HepG2 (cell line): ENCODE results near the gene RPL3. TPM values are rescaled to one million over a fixed set of nuclear protein-coding genes. Genes with fewer than 3 reads are reported as not detected.

Experiments used
- CHD4 ChIP-seq: fragments of 200-600 bp; sonication (generic); IDR thresholded peaks from 2 replicates; pipeline ENCODE4 v1.7.0; 2017; ENCODE audit warnings: mild to moderate bottlenecking, low read length, borderline replicate concordance
- GATAD2A ChIP-seq: IDR thresholded peaks from 2 replicates; pipeline ENCODE4 v1.6.1; 2016
- IRX3 ChIP-seq: sonication (generic); formaldehyde crosslinking; IDR thresholded peaks from 2 replicates; pipeline ENCODE4 v1.8.1; 2023; ENCODE audit warnings: mild to moderate bottlenecking, low read depth, missing genetic modification reagents, borderline replicate concordance
- NFYC ChIP-seq: IDR thresholded peaks from 2 replicates; pipeline ENCODE4 v1.6.1; 2016; ENCODE audit warnings: missing genetic modification reagents, missing compliant biosample characterization
- PLRG1 ChIP-seq: fragments of 450-650 bp; conservative IDR thresholded peaks from 2 replicates; pipeline ENCODE4 v1.6.1; 2016
- POLR2AphosphoS2 ChIP-seq: IDR thresholded peaks from 2 replicates; pipeline ENCODE4 v1.6.1; 2011; ENCODE audit warnings: low read depth, low read length, improper control_type of control experiment
- POLR2G ChIP-seq: fragments of 200-400 bp; formaldehyde crosslinking; IDR thresholded peaks from 2 replicates; pipeline ENCODE4 v1.6.1; 2018; ENCODE audit warnings: mild to moderate bottlenecking, low read depth, low read length, moderate library complexity
- RARG ChIP-seq: sonication (generic); formaldehyde crosslinking; IDR thresholded peaks from 2 replicates; pipeline ENCODE4 v1.4.0; 2020; ENCODE audit warnings: low read depth, mild to moderate bottlenecking, missing genetic modification reagents
- SIX4 ChIP-seq: sonication (generic); formaldehyde crosslinking; IDR thresholded peaks from 2 replicates; pipeline ENCODE4 v1.4.0; 2020; ENCODE audit warnings: missing genetic modification reagents
- SP1 ChIP-seq, 2 experiments: fragments of 450-650 bp in 1 of 2; sonication (generic) in 1 of 2; formaldehyde crosslinking in 1 of 2; IDR thresholded peaks; 2 replicates each; pipeline versions ENCODE4 v1.4.0 to v1.6.1; 2016 to 2020; ENCODE audit warnings: missing genetic modification reagents in 1 of 2
- TAF15 ChIP-seq: fragments of 200-400 bp; formaldehyde crosslinking; IDR thresholded peaks from one replicate; pipeline ENCODE4 v1.6.1; 2018; ENCODE audit warnings: mild to moderate bottlenecking, low read depth, low read length; ENCODE audit not compliant: poor library complexity, severe bottlenecking
- ZNF264 ChIP-seq: sonication (generic); formaldehyde crosslinking; IDR thresholded peaks from 2 replicates; pipeline ENCODE4 v1.4.0; 2020; ENCODE audit warnings: missing genetic modification reagents
- ZNF292 ChIP-seq: sonication (generic); formaldehyde crosslinking; IDR thresholded peaks from 2 replicates; pipeline ENCODE4 v1.8.1; 2022; ENCODE audit warnings: mild to moderate bottlenecking, low read depth, missing genetic modification reagents, borderline replicate concordance
- ZNF44 ChIP-seq: sonication (generic); formaldehyde crosslinking; IDR thresholded peaks from 2 replicates; pipeline ENCODE4 v1.5.1; 2020; ENCODE audit warnings: mild to moderate bottlenecking, missing genetic modification reagents
- ZNF563 ChIP-seq: sonication (generic); formaldehyde crosslinking; IDR thresholded peaks from 2 replicates; pipeline ENCODE4 v1.8.0; 2022; ENCODE audit warnings: mild to moderate bottlenecking, moderate library complexity, missing genetic modification reagents
- ZNF883 ChIP-seq: sonication (generic); formaldehyde crosslinking; IDR thresholded peaks from 2 replicates; pipeline ENCODE4 v1.5.1; 2020; ENCODE audit warnings: mild to moderate bottlenecking, missing genetic modification reagents; ENCODE audit errors: not compliant biosample characterization
- polyA plus RNA-seq, 8 experiments: library from polyadenylated mRNA; depleted of rRNA in 3 of 8; stranded (reverse) in 7 of 8; unstranded in 1 of 8; fragments of >200 nt; fragmentation: Illumina TruSeq in 4 of 8; extraction: Trizol in 4 of 8; gene quantifications; 2 replicates each; pipeline versions ENCODE4 v1.2.1 to v1.2.3, GENCODE V29; 2011 to 2016; ENCODE audit warnings: low read depth in 4 of 8, missing spikeins in 1 of 8, mixed read lengths in 1 of 8; ENCODE audit not compliant: insufficient read depth in 1 of 8
- total RNA-seq, 5 experiments: library from RNA; depleted of rRNA; stranded (reverse); fragments of >200 nt; fragmentation: Illumina TruSeq; extraction: Trizol; gene quantifications; 2 replicates each; pipeline ENCODE4 v1.2.3, GENCODE V29; 2016; ENCODE audit warnings: low read depth in 1 of 5
- TF ChIP-seq, protein P1 (sequence below): sonication (generic); formaldehyde crosslinking; conservative IDR thresholded peaks from 2 replicates; pipeline ENCODE4 v1.8.0; 2022; ENCODE audit warnings: mild to moderate bottlenecking, moderate library complexity, missing genetic modification reagents
- TF ChIP-seq, protein P2 (sequence below): sonication (generic); formaldehyde crosslinking; IDR thresholded peaks from 2 replicates; pipeline ENCODE4 v1.4.0; 2020; ENCODE audit warnings: mild to moderate bottlenecking, missing genetic modification reagents
- TF ChIP-seq, protein P3 (sequence below): sonication (generic); formaldehyde crosslinking; IDR thresholded peaks from 2 replicates; pipeline ENCODE4 v1.5.0; 2020; ENCODE audit warnings: missing genetic modification reagents

Gene RPL3
- total and polyA plus RNA-seq, 2 of the 13 experiments (the other 11 are each of a cell fraction or from before 2014, with no cell fraction given) = 1,051 to 3,279 TPM

DNA sequence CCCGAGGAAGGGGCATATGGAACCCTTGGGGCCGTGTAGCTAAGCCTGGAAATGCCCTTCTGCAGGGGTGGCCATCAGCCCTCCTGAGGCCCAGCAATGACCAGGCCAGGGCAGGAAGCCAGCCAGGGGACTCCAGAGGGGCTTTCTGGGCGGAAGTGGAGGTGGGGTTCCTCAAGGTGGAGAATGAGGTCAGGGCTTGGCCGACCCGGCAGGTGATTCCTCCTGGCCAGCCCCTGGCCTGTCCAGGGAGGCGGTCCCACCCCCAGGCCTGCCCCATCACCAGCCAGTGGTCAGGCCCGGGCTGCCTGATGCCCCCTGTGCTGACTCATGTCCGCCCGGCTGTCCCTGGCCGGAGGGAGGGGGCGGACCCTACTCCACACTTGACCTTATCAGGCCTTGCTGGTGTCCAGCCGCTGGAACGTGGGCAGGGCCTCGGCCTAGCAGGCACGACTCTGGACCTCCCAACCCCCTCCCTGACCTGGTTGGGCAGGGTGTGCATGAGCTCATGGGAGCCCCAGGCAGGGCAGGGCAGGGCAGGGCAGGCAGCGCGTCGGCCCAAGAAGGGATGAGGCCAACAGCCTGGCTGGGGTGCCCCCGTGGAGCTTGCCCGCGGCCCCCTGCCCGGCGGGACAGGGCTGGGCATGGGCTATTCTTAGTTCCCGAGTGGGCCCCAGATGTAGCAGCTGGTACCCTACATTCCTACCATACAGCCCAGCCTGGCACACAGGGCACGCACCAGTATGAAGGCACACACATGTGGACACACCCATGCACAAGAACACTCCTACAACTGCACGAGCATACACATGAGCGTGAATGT, 35.9 kb downstream of the RPL3 start (continued):
- no peak; the same call in 1 of the 2 replicates for TF ChIP-seq ZNF563 (CRISPR knock-in tag)
- TF ChIP-seq ZNF264 (CRISPR knock-in tag) = peak; percentile 79; the same call in 1 of the 2 replicates
- TF ChIP-seq SP1 (IDR thresholded peaks at IDR 0.05) = no peak
- peak; percentile 64 for TF ChIP-seq SP1 (CRISPR knock-in tag; IDR thresholded peaks at IDR 0.05)
- TF ChIP-seq, protein P1, sequence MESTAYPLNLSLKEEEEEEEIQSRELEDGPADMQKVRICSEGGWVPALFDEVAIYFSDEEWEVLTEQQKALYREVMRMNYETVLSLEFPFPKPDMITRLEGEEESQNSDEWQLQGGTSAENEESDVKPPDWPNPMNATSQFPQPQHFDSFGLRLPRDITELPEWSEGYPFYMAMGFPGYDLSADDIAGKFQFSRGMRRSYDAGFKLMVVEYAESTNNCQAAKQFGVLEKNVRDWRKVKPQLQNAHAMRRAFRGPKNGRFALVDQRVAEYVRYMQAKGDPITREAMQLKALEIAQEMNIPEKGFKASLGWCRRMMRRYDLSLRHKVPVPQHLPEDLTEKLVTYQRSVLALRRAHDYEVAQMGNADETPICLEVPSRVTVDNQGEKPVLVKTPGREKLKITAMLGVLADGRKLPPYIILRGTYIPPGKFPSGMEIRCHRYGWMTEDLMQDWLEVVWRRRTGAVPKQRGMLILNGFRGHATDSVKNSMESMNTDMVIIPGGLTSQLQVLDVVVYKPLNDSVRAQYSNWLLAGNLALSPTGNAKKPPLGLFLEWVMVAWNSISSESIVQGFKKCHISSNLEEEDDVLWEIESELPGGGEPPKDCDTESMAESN (CRISPR knock-in tag) = peak; percentile 58; the same call in 1 of the 2 replicates
- peak; percentile 82 for TF ChIP-seq GATAD2A
- TF ChIP-seq TAF15 = no peak
- TF ChIP-seq, protein P2, sequence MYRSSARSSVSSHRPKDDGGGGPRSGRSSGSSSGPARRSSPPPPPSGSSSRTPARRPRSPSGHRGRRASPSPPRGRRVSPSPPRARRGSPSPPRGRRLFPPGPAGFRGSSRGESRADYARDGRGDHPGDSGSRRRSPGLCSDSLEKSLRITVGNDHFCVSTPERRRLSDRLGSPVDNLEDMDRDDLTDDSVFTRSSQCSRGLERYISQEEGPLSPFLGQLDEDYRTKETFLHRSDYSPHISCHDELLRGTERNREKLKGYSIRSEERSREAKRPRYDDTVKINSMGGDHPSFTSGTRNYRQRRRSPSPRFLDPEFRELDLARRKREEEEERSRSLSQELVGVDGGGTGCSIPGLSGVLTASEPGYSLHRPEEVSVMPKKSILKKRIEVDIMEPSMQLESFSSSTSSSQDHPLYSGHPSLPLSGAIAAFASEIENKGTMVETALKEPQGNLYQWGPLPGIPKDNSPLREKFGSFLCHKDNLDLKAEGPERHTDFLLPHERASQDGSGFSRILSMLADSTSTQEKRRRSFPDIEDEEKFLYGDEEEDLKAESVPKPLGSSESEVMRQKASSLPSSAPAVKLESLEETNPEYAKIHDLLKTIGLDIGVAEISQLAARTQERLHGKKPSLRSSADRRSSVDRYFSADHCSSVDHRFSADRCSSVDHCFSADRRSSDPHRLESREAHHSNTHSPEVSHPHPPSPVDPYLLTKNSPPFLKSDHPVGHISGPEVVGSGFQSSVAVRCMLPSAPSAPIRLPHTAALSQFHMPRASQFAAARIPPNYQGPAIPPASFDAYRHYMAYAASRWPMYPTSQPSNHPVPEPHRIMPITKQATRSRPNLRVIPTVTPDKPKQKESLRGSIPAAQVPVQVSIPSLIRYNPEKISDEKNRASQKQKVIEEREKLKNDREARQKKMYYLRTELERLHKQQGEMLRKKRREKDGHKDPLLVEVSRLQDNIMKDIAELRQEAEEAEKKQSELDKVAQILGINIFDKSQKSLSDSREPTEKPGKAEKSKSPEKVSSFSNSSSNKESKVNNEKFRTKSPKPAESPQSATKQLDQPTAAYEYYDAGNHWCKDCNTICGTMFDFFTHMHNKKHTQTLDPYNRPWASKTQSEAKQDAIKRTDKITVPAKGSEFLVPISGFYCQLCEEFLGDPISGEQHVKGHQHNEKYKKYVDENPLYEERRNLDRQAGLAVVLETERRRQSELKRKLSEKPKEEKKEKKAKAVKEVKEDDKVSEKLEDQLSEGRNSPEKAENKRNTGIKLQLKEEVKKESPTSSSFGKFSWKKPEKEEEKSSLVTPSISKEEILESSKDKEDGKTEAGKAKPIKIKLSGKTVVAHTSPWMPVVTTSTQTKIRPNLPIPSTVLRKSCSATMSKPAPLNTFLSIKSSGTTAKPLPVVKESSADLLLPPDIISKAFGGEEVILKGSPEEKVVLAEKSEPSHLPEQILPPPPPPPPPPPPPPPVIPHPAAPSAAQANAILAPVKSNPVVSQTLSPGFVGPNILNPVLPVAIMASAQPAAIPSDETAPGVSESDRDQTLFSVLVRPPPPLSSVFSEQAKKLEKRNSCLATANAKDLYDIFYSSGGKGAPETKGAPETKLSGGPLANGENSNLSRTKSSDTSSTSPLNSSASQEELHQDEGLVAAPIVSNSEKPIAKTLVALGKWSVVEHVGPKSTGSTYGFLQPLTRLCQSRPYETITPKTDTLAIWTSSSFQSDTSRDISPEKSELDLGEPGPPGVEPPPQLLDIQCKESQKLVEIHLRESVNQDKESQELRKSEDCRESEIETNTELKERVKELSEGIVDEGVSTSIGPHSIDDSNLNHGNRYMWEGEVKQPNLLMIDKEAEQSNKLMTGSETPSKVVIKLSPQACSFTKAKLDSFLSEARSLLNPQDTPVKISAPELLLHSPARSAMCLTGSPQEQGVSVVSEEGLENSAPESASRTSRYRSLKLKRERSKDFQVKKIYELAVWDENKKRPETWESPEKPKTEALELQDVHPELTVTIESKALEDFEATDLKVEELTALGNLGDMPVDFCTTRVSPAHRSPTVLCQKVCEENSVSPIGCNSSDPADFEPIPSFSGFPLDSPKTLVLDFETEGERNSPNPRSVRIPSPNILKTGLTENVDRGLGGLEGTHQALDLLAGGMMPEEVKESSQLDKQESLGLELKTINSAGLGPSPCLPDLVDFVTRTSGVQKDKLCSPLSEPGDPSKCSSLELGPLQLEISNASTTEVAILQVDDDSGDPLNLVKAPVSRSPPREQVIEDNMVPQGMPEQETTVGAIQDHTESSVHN (CRISPR knock-in tag) = no peak
- no peak for TF ChIP-seq IRX3 (CRISPR knock-in tag)
- no peak for TF ChIP-seq ZNF44 (CRISPR knock-in tag)
- TF ChIP-seq CHD4 = no peak
- TF ChIP-seq RARG (CRISPR knock-in tag) = no peak
- TF ChIP-seq NFYC (CRISPR knock-in tag) = peak; percentile 62
- no peak for TF ChIP-seq PLRG1
- TF ChIP-seq, protein P3, sequence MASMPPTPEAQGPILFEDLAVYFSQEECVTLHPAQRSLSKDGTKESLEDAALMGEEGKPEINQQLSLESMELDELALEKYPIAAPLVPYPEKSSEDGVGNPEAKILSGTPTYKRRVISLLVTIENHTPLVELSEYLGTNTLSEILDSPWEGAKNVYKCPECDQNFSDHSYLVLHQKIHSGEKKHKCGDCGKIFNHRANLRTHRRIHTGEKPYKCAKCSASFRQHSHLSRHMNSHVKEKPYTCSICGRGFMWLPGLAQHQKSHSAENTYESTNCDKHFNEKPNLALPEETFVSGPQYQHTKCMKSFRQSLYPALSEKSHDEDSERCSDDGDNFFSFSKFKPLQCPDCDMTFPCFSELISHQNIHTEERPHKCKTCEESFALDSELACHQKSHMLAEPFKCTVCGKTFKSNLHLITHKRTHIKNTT (CRISPR knock-in tag) = no peak
- TF ChIP-seq POLR2AphosphoS2 = no peak
- peak; percentile 90 for TF ChIP-seq ZNF292
- no peak; the same call in 1 of the 2 replicates for TF ChIP-seq POLR2G
- no peak for TF ChIP-seq ZNF883 (CRISPR knock-in tag)
- no peak for TF ChIP-seq SIX4 (CRISPR knock-in tag)
